H1 (cell line): ENCODE measurements around the gene PDE3A. TPM values are rescaled to one million over a fixed set of nuclear protein-coding genes. Genes with fewer than 3 reads are reported as not detected.

Experiments used
- JUND ChIP-seq: IDR thresholded peaks from 2 replicates; pipeline ENCODE4 v1.6.1; 2011; ENCODE audit warnings: mild to moderate bottlenecking, improper control_type of control experiment, low read length
- SP1 ChIP-seq: IDR thresholded peaks from 2 replicates; pipeline ENCODE4 v1.6.1; 2011; ENCODE audit warnings: low read depth, low read length
- SRF ChIP-seq: IDR thresholded peaks from 2 replicates; pipeline ENCODE4 v1.6.1; 2011; ENCODE audit warnings: mild to moderate bottlenecking, low read depth, low read length, moderate library complexity
- polyA plus RNA-seq, 7 experiments: library from polyadenylated mRNA; depleted of rRNA in 3 of 7; stranded (reverse) in 5 of 7; unstranded in 2 of 7; fragments of >200 nt in 5 of 7; fragments of 200-250 nt in 2 of 7; gene quantifications; 1 replicate in 5 of 7; 2 replicates in 1 of 7; 4 replicates in 1 of 7; pipeline versions ENCODE4 v1.2.1 to v1.2.3, GENCODE V29; 2011 to 2013; ENCODE audit warnings: missing spikeins in 2 of 7, mixed read lengths in 2 of 7
- total RNA-seq: library from RNA; stranded (reverse); fragmentation: NEBNext Ultra II Directional; extraction: Animal tissue kit (Norgen Biotek cat#: 25700); gene quantifications from 2 replicates; pipeline ENCODE4 v1.2.1, GENCODE V29; 2021

Gene PDE3A
- total and polyA plus RNA-seq, 2 of the 8 experiments (the other 6 are each of a cell fraction or from before 2014, with no cell fraction given): 1.4 to 3.4 TPM

GRCh38 chr12:20523658-20524057 lies 155.3 kb downstream of the PDE3A start (continued):
- no peak for TF ChIP-seq SRF
- TF ChIP-seq JUND: no peak
- TF ChIP-seq SP1: no peak
